ENCODE measurements around the gene RPH3AL.

RPH3AL gene

DNA sequence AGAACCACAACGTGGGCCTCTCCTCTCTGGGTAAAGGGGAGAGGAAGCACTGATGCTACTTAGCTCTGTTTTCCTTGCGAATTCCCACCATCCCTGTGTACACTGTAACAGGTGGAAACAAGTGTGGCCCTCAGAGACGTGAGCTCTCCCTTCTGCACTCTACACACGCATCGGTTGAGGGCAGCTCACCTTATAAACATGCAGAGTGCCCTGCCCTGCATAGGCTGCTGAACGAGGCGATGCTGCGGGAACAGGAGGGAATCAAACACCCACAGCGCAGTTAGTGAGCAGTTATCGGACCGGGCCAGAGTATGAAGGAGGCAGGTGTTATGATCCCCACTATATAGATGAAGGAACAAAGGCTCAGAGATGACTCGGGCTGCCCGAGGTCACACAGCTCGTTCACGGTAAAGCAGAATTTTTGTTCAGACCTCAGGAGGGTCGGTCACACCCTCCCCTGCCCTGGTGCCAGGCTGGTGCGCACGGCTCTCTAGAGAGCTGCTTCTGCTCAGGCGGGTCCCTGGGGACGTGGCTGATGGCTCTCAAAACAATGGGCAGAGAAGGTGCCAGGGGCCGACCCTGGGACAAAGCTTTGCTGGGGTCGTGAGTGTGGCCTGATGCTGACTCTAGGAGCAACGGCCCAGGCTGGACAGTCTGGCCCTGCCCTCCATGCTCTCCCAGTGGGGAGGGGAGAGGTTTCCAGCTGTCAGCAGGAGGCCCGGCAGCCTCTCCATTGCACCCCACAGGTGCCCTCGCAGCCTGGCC, 68.5 kb downstream of the RPH3AL start:
- TF ChIP-seq, protein P1, sequence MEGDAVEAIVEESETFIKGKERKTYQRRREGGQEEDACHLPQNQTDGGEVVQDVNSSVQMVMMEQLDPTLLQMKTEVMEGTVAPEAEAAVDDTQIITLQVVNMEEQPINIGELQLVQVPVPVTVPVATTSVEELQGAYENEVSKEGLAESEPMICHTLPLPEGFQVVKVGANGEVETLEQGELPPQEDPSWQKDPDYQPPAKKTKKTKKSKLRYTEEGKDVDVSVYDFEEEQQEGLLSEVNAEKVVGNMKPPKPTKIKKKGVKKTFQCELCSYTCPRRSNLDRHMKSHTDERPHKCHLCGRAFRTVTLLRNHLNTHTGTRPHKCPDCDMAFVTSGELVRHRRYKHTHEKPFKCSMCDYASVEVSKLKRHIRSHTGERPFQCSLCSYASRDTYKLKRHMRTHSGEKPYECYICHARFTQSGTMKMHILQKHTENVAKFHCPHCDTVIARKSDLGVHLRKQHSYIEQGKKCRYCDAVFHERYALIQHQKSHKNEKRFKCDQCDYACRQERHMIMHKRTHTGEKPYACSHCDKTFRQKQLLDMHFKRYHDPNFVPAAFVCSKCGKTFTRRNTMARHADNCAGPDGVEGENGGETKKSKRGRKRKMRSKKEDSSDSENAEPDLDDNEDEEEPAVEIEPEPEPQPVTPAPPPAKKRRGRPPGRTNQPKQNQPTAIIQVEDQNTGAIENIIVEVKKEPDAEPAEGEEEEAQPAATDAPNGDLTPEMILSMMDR (IDR thresholded peaks at IDR 0.05; ENCODE audit: poor library complexity, severe bottlenecking): no peak
- H3K36me3 ChIP-seq (ENCODE audit: low read depth): no peaks in the 10 kb centered on the region
- no peak for ATAC-seq (ENCODE audit: low read depth)

DNA sequence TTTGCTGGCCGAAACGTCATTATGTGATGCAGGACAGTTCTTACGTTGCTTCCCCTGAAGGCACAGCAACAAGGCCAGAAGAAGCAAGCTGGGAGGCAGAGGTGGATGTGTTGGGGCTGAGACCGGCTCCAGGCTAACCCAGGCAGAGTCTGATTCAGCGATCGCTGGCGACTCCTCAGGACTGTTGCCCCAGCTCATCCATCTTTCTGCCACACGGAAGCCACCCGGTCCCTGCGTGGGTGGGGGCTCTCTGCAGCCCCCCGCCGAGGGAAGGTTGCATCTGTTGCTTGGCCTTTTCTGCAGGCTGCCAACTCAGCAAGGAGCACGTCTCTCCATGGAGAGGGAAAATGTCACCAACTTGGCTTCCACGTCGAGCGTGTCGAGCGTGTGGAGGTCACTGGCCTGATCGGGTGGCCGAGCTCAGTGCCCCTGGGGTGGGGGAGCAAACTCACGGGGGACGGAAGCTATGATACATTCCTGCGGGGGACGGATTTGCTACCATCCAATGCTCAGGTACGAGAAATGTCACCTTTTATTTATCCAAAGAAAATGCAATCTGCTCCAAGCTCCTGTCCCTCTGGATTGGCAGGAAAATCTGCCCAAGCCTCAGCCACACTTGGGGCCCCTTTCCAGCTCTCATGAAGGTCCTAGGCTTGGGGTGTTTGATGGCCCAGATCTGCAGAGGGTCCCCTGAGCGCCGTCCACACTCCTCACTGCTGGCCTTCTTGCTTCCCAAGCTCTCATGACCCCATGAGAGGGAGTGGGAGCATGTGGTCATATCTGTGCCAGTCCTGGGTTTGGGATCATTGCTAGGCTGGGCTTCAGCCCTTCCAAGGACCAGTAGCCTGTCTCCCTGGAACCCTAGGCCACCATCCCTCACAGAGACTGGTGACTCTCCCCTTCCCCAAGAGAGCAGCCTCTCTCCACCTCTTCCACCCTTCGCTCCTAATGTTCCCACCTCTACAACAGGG, 69.4 kb downstream of the RPH3AL start:
- Histone ChIP-seq H3K9me3 (ENCODE audit: severe bottlenecking) (no peaks in the 10 kb centered on the region), H3K4me3 (ENCODE audit: severe bottlenecking) (no peak overlapping the region), H3K27me3 (ENCODE audit: insufficient read depth, poor library complexity, severe bottlenecking) (no peaks in the 10 kb centered on the region), H3K4me1 (ENCODE audit: insufficient read depth, poor library complexity, severe bottlenecking) (no peaks in the 10 kb centered on the region), H3K27ac (ENCODE audit: poor library complexity, severe bottlenecking) (no peak overlapping the region), H3K36me3 (ENCODE audit: low read depth) (no peaks in the 10 kb centered on the region)
- ATAC-seq (ENCODE audit: low read depth) (no peak), DNase-seq (ENCODE audit: low spot score) (peak; percentile 39)
- TF ChIP-seq, protein P1 (IDR thresholded peaks at IDR 0.05; ENCODE audit: poor library complexity, severe bottlenecking): no peak

More for the DNA sequence above, 68.5 kb downstream of the RPH3AL start:
- H3K4me1 ChIP-seq (ENCODE audit: insufficient read depth, poor library complexity, severe bottlenecking): no peaks in the 10 kb centered on the region
- H3K4me3 ChIP-seq (ENCODE audit: severe bottlenecking): no peak overlapping the region
- H3K27me3 ChIP-seq (ENCODE audit: insufficient read depth, poor library complexity, severe bottlenecking): no peaks in the 10 kb centered on the region
- H3K27ac ChIP-seq (ENCODE audit: poor library complexity, severe bottlenecking): no peak overlapping the region
- H3K9me3 ChIP-seq (ENCODE audit: severe bottlenecking): no peaks in the 10 kb centered on the region
- peak; percentile 35 for DNase-seq (ENCODE audit: low spot score)

DNA sequence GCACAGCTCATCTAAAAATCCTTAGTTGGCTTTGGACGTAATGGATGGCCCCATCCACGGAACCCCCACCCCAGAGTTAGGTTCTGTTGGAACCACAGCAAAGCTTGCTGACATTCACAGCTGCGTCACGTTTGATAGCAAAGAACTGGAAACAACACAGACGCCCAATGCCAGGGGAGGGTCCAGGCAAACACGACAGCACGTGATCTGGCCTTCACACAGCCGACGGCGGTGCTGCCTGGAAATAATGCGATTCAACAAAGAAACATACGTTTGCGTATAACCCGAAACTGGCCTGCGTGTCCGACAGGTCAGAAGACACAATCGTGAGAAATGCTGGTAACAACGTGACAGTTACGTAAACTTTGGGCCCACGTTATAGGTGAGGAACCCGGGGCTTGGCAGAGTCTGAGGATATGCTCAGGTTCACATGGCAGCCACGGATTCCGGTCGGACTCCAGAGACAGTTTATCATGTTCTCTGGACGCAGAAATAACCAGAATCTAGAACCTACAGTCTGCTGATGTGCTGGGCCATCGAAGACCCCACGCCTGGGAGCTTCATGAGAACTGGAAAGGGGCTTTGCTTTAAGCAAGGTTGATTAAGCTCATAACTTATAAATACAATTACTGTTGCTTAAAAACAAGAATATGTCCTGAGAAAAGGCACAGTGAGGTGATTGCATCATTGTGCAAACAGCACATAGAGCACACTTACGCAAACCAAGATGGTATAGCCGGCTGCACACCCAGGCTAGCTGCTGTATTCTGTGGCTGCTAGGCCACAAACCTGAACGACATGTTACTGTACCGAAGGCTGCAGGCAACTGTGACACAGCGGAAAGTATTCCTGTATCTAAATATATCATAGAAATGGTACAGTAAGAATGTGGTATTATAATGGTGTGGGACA, 70.4 kb downstream of the RPH3AL start:
- Histone ChIP-seq H3K4me1 (ENCODE audit: insufficient read depth, poor library complexity, severe bottlenecking) (no peaks in the 10 kb centered on the region), H3K4me3 (ENCODE audit: severe bottlenecking) (no peak overlapping the region), H3K27ac (ENCODE audit: poor library complexity, severe bottlenecking) (no peak overlapping the region), H3K27me3 (ENCODE audit: insufficient read depth, poor library complexity, severe bottlenecking) (no peaks in the 10 kb centered on the region), H3K36me3 (ENCODE audit: low read depth) (no peaks in the 10 kb centered on the region), H3K9me3 (ENCODE audit: severe bottlenecking) (no peaks in the 10 kb centered on the region)
- ATAC-seq (ENCODE audit: low read depth) (no peak), DNase-seq (ENCODE audit: low spot score) (peak; percentile 27)
- TF ChIP-seq, protein P1 (IDR thresholded peaks at IDR 0.05; ENCODE audit: poor library complexity, severe bottlenecking): no peak

DNA sequence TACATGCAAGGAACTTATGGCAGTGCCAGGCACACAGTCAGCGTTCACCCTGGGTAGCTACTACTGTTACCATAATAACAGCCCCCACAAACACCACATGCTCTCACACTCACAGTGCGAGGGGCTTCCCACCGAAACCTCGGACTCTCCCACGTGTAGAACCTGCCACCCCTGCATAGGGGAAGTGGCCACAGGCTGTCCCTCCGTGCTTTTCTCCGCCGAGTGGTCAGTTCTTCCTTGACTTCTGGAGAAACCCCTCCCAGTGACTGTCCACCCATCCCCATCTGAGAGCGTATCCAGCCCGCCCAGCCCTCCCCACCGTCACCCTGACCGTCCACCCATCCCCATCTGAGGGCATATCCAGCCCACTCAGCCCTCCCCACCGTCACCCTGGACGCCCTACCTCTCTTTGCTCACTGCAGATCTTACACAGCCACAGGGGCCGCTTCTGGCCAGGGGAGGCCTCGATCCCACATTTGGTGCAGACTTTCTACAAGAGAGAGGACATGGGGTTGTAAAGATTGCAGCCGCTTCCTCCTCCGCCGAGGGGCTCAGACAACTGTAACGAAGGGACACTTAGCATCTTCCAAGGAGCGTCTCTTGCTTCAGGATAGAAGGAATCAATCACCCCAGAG, 71.1 kb downstream of the RPH3AL start:
- ATAC-seq (ENCODE audit: low read depth) (no peak), DNase-seq (ENCODE audit: low spot score) (peak; percentile 34)
- H3K4me3 ChIP-seq (ENCODE audit: severe bottlenecking): no peak overlapping the region
- no peaks in the 10 kb centered on the region for H3K9me3 ChIP-seq (ENCODE audit: severe bottlenecking)
- TF ChIP-seq, protein P1 (IDR thresholded peaks at IDR 0.05; ENCODE audit: poor library complexity, severe bottlenecking): no peak
- no peaks in the 10 kb centered on the region for H3K27me3 ChIP-seq (ENCODE audit: insufficient read depth, poor library complexity, severe bottlenecking)
- no peaks in the 10 kb centered on the region for H3K36me3 ChIP-seq (ENCODE audit: low read depth)
- H3K27ac ChIP-seq (ENCODE audit: poor library complexity, severe bottlenecking): no peak overlapping the region
- no peaks in the 10 kb centered on the region for H3K4me1 ChIP-seq (ENCODE audit: insufficient read depth, poor library complexity, severe bottlenecking)
